ENCODE results near the gene NUBPL.
"Not testable (repeated sequence)": the region's sequence is repeated elsewhere in the genome, so short reads cannot be mapped to it uniquely, and the experiment has no call there.

The NUBPL gene

DNA sequence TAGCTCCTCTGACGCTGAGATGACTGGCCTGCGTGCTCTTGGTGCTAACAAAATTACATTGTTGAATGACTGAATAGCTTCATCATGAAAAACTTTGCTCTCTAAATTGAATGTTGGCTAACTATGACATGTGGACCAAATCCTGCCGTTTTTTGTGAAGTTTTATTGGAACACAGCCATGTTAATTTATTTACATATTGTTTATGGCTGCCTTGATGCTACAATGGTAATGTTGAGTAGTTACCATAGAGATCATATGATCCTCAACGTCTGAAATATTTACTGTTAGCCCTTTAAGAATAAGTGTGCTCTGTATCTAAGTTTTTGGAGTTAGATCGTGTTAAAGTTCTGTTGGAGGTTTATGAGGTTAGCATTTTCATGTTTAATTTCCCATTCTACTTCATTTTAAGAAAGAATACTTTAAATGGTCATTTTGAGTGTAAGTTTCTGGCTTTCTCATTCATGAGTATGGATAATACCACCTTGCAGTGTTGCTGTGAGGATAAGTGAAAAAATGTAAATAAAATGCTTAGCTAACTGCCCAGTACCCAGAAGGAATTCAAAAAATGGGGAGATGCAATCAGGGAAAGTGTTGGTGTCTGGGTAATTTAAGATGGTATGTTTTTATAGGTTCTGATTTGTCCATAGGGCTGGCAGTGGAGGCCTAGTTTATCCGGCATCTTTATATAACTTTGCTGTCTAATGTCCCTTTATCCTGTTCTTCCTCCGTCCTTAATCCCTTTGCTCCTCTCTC is 35.3 kb downstream of the NUBPL start:
- Histone ChIP-seq H3K4me3 (IDR thresholded peaks at IDR 0.05; ENCODE audit: insufficient read depth, low read depth, low read length) (no peak overlapping the region), H3K27me3 (ENCODE audit: insufficient read depth, low read depth) (no peaks in the 10 kb centered on the region), H3K4me1 (ENCODE audit: low read depth, poor library complexity, severe bottlenecking) (no peaks in the 10 kb centered on the region), H3K4me2 (no peak overlapping the region), H3K36me3 (ENCODE audit: insufficient read depth) (no peaks in the 10 kb centered on the region), H2AFZ (ENCODE audit: low read depth) (no peak overlapping the region), H3K27ac (no peak overlapping the region), H3K9ac (no peak overlapping the region), H4K20me1 (ENCODE audit: insufficient read depth) (no peaks in the 10 kb centered on the region), H3K79me2 (ENCODE audit: insufficient read depth, low read depth) (no peaks in the 10 kb centered on the region)
- TF ChIP-seq, protein P1, sequence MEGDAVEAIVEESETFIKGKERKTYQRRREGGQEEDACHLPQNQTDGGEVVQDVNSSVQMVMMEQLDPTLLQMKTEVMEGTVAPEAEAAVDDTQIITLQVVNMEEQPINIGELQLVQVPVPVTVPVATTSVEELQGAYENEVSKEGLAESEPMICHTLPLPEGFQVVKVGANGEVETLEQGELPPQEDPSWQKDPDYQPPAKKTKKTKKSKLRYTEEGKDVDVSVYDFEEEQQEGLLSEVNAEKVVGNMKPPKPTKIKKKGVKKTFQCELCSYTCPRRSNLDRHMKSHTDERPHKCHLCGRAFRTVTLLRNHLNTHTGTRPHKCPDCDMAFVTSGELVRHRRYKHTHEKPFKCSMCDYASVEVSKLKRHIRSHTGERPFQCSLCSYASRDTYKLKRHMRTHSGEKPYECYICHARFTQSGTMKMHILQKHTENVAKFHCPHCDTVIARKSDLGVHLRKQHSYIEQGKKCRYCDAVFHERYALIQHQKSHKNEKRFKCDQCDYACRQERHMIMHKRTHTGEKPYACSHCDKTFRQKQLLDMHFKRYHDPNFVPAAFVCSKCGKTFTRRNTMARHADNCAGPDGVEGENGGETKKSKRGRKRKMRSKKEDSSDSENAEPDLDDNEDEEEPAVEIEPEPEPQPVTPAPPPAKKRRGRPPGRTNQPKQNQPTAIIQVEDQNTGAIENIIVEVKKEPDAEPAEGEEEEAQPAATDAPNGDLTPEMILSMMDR (conservative IDR thresholded peaks at IDR 0.05; ENCODE audit: low read depth, low read length): no peak

DNA sequence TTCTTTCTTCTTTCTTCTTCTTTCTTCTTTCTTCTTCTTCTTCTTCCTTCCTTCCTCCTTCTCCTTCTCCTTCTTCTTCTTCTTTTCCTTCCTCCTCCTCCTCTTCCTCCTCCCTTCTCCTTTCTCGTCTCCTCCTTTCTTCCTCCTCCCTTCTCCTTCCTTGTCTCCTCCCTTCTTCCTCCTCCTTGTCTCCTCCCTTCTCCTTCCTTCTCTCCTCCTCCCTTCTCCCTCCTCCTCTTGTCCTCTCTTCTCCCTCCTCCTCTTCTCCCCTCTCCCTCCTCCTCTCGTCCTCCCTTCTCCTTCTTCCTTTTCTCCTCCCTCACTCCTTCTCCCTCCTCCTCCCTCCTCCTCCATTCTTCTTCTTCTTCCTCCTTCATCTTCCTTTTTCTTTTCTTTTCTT is 44.5 kb downstream of the NUBPL start:
- Histone ChIP-seq H3K27ac (no peak overlapping the region), H3K4me2 (no peak overlapping the region), H2AFZ (ENCODE audit: low read depth) (no peak overlapping the region), H3K79me2 (ENCODE audit: insufficient read depth, low read depth) (no peaks in the 10 kb centered on the region), H3K36me3 (ENCODE audit: insufficient read depth) (no peaks in the 10 kb centered on the region), H3K4me3 (IDR thresholded peaks at IDR 0.05; ENCODE audit: insufficient read depth, low read depth, low read length) (no peak overlapping the region), H3K4me1 (ENCODE audit: low read depth, poor library complexity, severe bottlenecking) (peaks cover 5% of the 10 kb centered on the region), H4K20me1 (ENCODE audit: insufficient read depth) (no peaks in the 10 kb centered on the region), H3K27me3 (ENCODE audit: insufficient read depth, low read depth) (no peaks in the 10 kb centered on the region), H3K9ac (no peak overlapping the region)
- TF ChIP-seq, protein P1 (conservative IDR thresholded peaks at IDR 0.05; ENCODE audit: low read depth, low read length): no peak

DNA sequence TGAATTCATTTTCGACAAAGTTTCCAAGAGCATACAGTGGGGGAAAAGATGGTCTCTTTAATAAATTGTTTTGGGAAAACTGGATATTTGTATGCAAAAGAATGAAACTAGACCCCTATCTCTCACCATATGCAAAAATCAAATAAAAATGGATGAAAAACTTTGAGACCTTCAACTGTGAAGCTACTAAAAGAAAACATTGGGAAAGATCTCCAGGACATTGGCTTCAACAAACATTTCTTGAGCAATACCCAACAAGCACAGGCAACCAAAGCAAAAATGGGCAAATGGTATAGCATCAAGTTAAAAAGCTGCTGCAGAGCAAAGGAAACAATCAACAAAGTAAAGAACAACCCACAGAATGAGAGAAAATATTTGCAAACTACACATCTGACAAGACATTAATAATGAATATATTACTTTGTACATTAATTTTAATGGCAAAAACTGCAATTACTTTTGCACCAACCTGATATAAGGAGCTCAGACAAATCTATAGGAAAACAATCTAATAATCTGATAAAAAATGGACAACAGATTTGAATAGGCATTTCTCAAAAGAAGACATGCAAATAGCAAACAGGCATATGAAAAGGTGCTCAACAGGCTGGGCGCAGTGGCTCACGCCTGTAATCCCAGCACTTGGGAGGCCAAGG is 50.7 kb downstream of the NUBPL start:
- no peaks in the 10 kb centered on the region for H3K27me3 ChIP-seq (ENCODE audit: insufficient read depth, low read depth)
- no peaks in the 10 kb centered on the region for H4K20me1 ChIP-seq (ENCODE audit: insufficient read depth)
- no peak overlapping the region for H3K4me3 ChIP-seq (IDR thresholded peaks at IDR 0.05; ENCODE audit: insufficient read depth, low read depth, low read length)
- H2AFZ ChIP-seq (ENCODE audit: low read depth): no peak overlapping the region
- TF ChIP-seq, protein P1 (conservative IDR thresholded peaks at IDR 0.05; ENCODE audit: low read depth, low read length): no peak
- H3K9ac ChIP-seq: no peak overlapping the region
- peaks cover 5% of the 10 kb centered on the region for H3K4me1 ChIP-seq (ENCODE audit: low read depth, poor library complexity, severe bottlenecking)
- no peaks in the 10 kb centered on the region for H3K36me3 ChIP-seq (ENCODE audit: insufficient read depth)
- no peak overlapping the region for H3K27ac ChIP-seq
- no peaks in the 10 kb centered on the region for H3K79me2 ChIP-seq (ENCODE audit: insufficient read depth, low read depth)
- H3K4me2 ChIP-seq: no peak overlapping the region

DNA sequence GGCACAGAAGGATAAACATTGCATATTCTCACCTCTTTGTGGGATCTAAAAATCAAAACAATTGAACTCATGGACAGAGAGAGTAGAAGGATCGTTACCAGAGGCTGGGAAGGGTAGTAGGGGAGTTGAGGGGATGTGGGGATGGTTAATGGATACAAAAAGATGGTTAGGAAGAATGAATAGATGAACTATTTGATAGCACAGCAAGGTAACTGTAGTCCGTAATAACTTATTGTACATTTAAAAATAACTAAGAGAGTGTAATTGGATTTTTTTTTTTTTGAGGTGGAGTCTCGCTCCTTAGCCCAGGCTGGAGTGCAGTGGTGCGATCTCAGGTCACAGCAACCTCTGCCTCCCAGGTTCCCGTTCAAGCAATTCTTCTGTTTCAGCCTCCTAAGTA is 52.0 kb downstream of the NUBPL start:
- no peaks in the 10 kb centered on the region for H3K36me3 ChIP-seq (ENCODE audit: insufficient read depth)
- H2AFZ ChIP-seq (ENCODE audit: low read depth): no peak overlapping the region

DNA sequence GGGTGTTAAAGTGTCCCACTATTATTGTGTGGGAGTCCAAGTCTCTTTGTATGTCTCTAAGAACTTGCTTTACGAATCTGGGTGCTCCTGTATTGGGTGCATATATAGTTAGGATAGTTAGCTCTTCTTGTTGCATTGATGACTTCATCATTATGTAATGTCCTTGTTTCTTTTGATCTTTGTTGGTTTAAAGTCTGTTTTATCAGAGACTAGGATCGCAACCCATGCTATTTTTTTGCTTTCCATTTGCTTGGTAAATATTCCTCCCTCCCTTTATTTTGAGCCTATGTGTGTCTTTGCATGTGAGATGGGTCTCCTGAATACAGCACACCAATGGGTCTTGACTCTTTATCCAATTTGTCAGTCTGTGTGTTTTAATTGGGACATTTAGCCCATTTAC is 57.7 kb downstream of the NUBPL start:
- H3K36me3 ChIP-seq (ENCODE audit: insufficient read depth); H3K4me3 ChIP-seq (IDR thresholded peaks at IDR 0.05; ENCODE audit: insufficient read depth, low read depth, low read length); H3K27me3 ChIP-seq (ENCODE audit: insufficient read depth, low read depth); H3K27ac ChIP-seq; H2AFZ ChIP-seq (ENCODE audit: low read depth); H3K4me1 ChIP-seq (ENCODE audit: low read depth, poor library complexity, severe bottlenecking); H3K79me2 ChIP-seq (ENCODE audit: insufficient read depth, low read depth); H3K4me2 ChIP-seq; H4K20me1 ChIP-seq (ENCODE audit: insufficient read depth); H3K9ac ChIP-seq: not testable (repeated sequence)

More for the DNA sequence above, 52.0 kb downstream of the NUBPL start:
- Histone ChIP-seq H3K9ac (no peak overlapping the region), H3K79me2 (ENCODE audit: insufficient read depth, low read depth) (no peaks in the 10 kb centered on the region), H3K27ac (no peak overlapping the region), H3K4me3 (IDR thresholded peaks at IDR 0.05; ENCODE audit: insufficient read depth, low read depth, low read length) (no peak overlapping the region), H3K4me1 (ENCODE audit: low read depth, poor library complexity, severe bottlenecking) (peaks cover 5% of the 10 kb centered on the region), H3K4me2 (no peak overlapping the region), H3K27me3 (ENCODE audit: insufficient read depth, low read depth) (no peaks in the 10 kb centered on the region), H4K20me1 (ENCODE audit: insufficient read depth) (no peaks in the 10 kb centered on the region)
- TF ChIP-seq, protein P1 (conservative IDR thresholded peaks at IDR 0.05; ENCODE audit: low read depth, low read length): no peak
